Endothelial cell of umbilical vein (primary cell): ENCODE data around the gene KRT38.

ENCODE experiments used
- CTCF ChIP-seq, 2 donors: IDR thresholded peaks; 1 replicate in 1 of 2; 2 replicates in 1 of 2; pipeline ENCODE4 v1.5.1; 2011; ENCODE audit warnings: low read length in 2 of 2, mild to moderate bottlenecking in 2 of 2, moderate library complexity in 2 of 2, control low read depth in 1 of 2, inconsistent platforms in 1 of 2, low read depth in 1 of 2; ENCODE audit not compliant: insufficient read depth in 1 of 2; ENCODE audit errors: extremely low read depth in 1 of 2
- EZH2 ChIP-seq: IDR thresholded peaks from 2 replicates; pipeline ENCODE4 v1.6.1; 2012; ENCODE audit warnings: borderline replicate concordance, low read depth, mild to moderate bottlenecking, moderate library complexity, low read length, inconsistent platforms; ENCODE audit not compliant: severe bottlenecking
- FOS ChIP-seq: IDR thresholded peaks from 2 replicates; pipeline ENCODE4 v1.6.1; 2011; ENCODE audit warnings: mild to moderate bottlenecking, low read length, moderate library complexity, borderline replicate concordance; ENCODE audit not compliant: insufficient read depth
- GATA2 ChIP-seq: IDR thresholded peaks from 2 replicates; pipeline ENCODE4 v1.7.0; 2011; ENCODE audit warnings: low read depth, mild to moderate bottlenecking, moderate library complexity, mixed read lengths, low read length; ENCODE audit not compliant: insufficient read length, insufficient read depth
- JUN ChIP-seq: IDR thresholded peaks from 2 replicates; pipeline ENCODE4 v1.6.1; 2011; ENCODE audit warnings: borderline replicate concordance, low read depth; ENCODE audit not compliant: insufficient read length, insufficient read depth
- MAX ChIP-seq: IDR thresholded peaks from 2 replicates; pipeline ENCODE4 v1.6.1; 2011; ENCODE audit not compliant: insufficient read depth, insufficient read length
- MYC ChIP-seq: IDR thresholded peaks from one replicate; pipeline ENCODE4 v1.6.1; 2011; ENCODE audit warnings: mild to moderate bottlenecking, low read depth, low read length
- POLR2A ChIP-seq: IDR thresholded peaks from 2 replicates; pipeline ENCODE4 v1.6.1; 2012; ENCODE audit warnings: low read depth, mild to moderate bottlenecking, control low read depth, low read length
- POLR2AphosphoS5 ChIP-seq: IDR thresholded peaks from 2 replicates; pipeline ENCODE4 v1.6.1; 2012; ENCODE audit warnings: low read depth, mild to moderate bottlenecking, control low read depth, low read length, moderate library complexity; ENCODE audit not compliant: insufficient read depth

GRCh38 chr17:41480581-41480980, 39.8 kb upstream of the KRT38 start:
- TF ChIP-seq POLR2AphosphoS5 (no peak), CTCF (IDR thresholded peaks at IDR 0.05; ENCODE audit: extremely low read depth in 1 of 2, insufficient read depth in 1 of 2, low read depth in 1 of 2, low read length in 2 of 2) (no peak), POLR2A (no peak), EZH2 (no peak), JUN (no peak), MAX (no peak), FOS (no peak), MYC (no peak), GATA2 (no peak)
